ENCODE results near the gene CCDC8. TPM values are rescaled to one million over a fixed set of nuclear protein-coding genes. Genes with fewer than 3 reads are reported as not detected.
A peak's percentile ranks its signal among the peaks of the same experiment; 100 is the strongest.

The CCDC8 gene
- total RNA-seq, 1 experiment from 2014 or later: 27.5 TPM

GRCh38 chr19:46404055-46404752 lies 9.2 kb downstream of the CCDC8 start:
- H3K4me2 ChIP-seq (ENCODE audit: insufficient read depth, insufficient read length, low read length): peak overlapping the region; percentile 72
- TF ChIP-seq CTCF (conservative IDR thresholded peaks at IDR 0.05): no peak; the same call in 2 of the 3 replicates
- no peak overlapping the region for H3K9ac ChIP-seq (ENCODE audit: extremely low read depth, insufficient read length, low read length)
- no peak overlapping the region for H4K8ac ChIP-seq (replicated peaks; ENCODE audit: insufficient read length, low read depth, low read length)
- H3K56ac ChIP-seq (ENCODE audit: insufficient read length, low read depth, low read length): no peak overlapping the region
- H2AFZ ChIP-seq (ENCODE audit: low read length): no peak overlapping the region
- H3K23ac ChIP-seq (ENCODE audit: insufficient read length, low read depth, low read length): no peak overlapping the region
- no peak overlapping the region for H2AK5ac ChIP-seq (ENCODE audit: insufficient read length, low read length)
- no peak overlapping the region for H2BK20ac ChIP-seq (ENCODE audit: low read depth, low read length, poor library complexity, severe bottlenecking)
- WGBS (ENCODE audit: extremely low coverage, insufficient read length, low lambda C conversion rate): no CpG with 5 or more reads among the region's 36 CpGs
- Mint-ChIP-seq H3K9me3 (peaks cover 0 to 4% of the 10 kb centered on the region in 2 experiments; a peak in 1 of 5 replicates), H3K4me1 (peaks cover 31 to 44% of the 10 kb centered on the region in 2 experiments), H3K27me3 (ENCODE audit: low read depth) (peaks cover 53% of the 10 kb centered on the region), H3K36me3 (ENCODE audit: insufficient read depth in 1 of 3, low read depth in 3 of 3) (no peaks in the 10 kb centered on the region; a peak in 1 of 7 replicates), H3K27ac (peak overlapping the region in 2 of 3 experiments; percentile 53 to 57; a peak in 3 of 7 replicates), H3K4me3 (peak overlapping the region; percentile 67 to 72)
- H4K20me1 ChIP-seq (ENCODE audit: control insufficient read depth, insufficient read depth, insufficient read length): peaks cover 2% of the 10 kb centered on the region
- peak overlapping the region; percentile 60; the same call in 1 of the 2 replicates for H3K14ac ChIP-seq (ENCODE audit: insufficient read depth, low read length)
- peaks cover 22% of the 10 kb centered on the region for H3K23me2 ChIP-seq (ENCODE audit: insufficient read length, low read depth, low read length, poor library complexity, severe bottlenecking)
- H3K18ac ChIP-seq (ENCODE audit: insufficient read length, low read depth, low read length): no peak overlapping the region
- no peak overlapping the region for H4K5ac ChIP-seq (ENCODE audit: insufficient read length, low read depth, low read length)
- H3T11ph ChIP-seq (ENCODE audit: low read length): no peak overlapping the region
- no peak overlapping the region for H2BK5ac ChIP-seq (ENCODE audit: insufficient read length, low read length)
- no peaks in the 10 kb centered on the region; the same call in 1 of the 2 replicates for H3K27me3 ChIP-seq (ENCODE audit: insufficient read depth, low read length)
- DNase-seq: peak; percentile 83
- H4K91ac ChIP-seq (ENCODE audit: insufficient read length, low read depth, low read length): no peak overlapping the region
- no peak overlapping the region for H3K27ac ChIP-seq (ENCODE audit: insufficient read length, low read depth, low read length)
- peaks cover 7% of the 10 kb centered on the region; the same call in 1 of the 2 replicates for H3K4me1 ChIP-seq (ENCODE audit: insufficient read depth, low read length)
- H2BK12ac ChIP-seq (ENCODE audit: insufficient read length, low read depth, low read length): no peak overlapping the region
- no peak overlapping the region for H3K4ac ChIP-seq (ENCODE audit: low read depth, low read length)
- no peaks in the 10 kb centered on the region for H3K79me2 ChIP-seq (ENCODE audit: insufficient read depth, low read length)
- no peaks in the 10 kb centered on the region for H3K79me1 ChIP-seq (ENCODE audit: insufficient read depth, low read depth, low read length, poor library complexity, severe bottlenecking)
- H3K9me3 ChIP-seq (ENCODE audit: control insufficient read depth, low read depth, low read length): no peaks in the 10 kb centered on the region
- H2BK15ac ChIP-seq (ENCODE audit: low read depth, low read length): no peak overlapping the region
- H2BK120ac ChIP-seq (ENCODE audit: low read depth, low read length, poor library complexity, severe bottlenecking): no peak overlapping the region
